Hematopoietic multipotent progenitor cell treated with erythropoietin and hydrocortisone succinate and interleukin-3 and kit ligand, for 8 days (in vitro differentiated cells): ENCODE measurements around the gene CCNDBP1.
A peak's percentile ranks its signal among the peaks of the same experiment; 100 is the strongest.
"Not testable (repeated sequence)": the region's sequence is repeated elsewhere in the genome, so short reads cannot be mapped to it uniquely, and the experiment has no call there.

Experiments used
- DNase-seq: peaks from one replicate; pipeline ENCODE4 v3.0.0-alpha.2; 2015

Gene CCNDBP1, protein sequence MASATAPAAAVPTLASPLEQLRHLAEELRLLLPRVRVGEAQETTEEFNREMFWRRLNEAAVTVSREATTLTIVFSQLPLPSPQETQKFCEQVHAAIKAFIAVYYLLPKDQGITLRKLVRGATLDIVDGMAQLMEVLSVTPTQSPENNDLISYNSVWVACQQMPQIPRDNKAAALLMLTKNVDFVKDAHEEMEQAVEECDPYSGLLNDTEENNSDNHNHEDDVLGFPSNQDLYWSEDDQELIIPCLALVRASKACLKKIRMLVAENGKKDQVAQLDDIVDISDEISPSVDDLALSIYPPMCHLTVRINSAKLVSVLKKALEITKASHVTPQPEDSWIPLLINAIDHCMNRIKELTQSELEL

DNA sequence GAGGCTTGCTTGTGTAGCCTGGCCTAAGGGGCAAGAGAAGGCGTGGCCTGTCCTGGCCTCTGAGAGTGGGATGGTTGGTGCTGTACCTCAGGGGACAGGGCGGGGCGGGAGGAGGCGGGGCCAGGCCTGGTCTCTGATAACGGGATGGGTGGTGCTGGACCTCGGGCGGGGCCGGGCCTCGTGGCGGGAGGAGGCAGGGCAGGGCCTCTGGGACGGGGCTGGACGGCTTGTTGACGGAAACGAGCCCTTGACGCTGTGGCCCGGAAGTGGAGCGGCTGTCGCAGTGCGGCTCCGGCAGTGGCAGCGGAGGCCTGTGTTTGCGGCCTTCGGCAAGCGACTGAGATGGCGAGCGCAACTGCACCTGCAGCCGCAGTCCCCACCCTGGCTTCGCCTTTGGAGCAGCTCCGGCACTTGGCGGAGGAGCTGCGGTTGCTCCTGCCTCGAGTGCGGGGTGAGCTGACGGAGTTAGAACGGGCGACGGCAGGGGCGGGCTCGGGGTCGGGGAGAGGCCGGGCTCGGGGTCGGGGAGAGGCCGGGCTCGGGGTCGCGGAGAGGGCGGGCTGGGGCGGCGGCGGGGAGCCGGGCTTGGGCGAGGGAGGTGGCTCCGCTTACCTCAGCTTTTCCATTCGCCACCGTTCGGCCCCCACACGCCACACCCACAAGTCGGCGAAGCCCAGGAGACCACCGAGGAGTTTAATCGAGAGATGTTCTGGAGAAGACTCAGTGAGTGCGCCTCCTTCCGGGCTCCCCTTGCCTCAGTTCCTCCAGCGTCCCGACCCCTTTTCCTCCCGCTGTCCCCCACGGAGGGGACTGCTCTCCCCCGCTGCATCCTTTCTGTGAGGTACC, at the start of gene CCNDBP1:
CCNDBP1 (plus strand) TSS at position 247 of the 846 bp plus-strand sequence; CDS start at position 343, 96 bp downstream.
- DNase-seq: peak; percentile 96

DNA sequence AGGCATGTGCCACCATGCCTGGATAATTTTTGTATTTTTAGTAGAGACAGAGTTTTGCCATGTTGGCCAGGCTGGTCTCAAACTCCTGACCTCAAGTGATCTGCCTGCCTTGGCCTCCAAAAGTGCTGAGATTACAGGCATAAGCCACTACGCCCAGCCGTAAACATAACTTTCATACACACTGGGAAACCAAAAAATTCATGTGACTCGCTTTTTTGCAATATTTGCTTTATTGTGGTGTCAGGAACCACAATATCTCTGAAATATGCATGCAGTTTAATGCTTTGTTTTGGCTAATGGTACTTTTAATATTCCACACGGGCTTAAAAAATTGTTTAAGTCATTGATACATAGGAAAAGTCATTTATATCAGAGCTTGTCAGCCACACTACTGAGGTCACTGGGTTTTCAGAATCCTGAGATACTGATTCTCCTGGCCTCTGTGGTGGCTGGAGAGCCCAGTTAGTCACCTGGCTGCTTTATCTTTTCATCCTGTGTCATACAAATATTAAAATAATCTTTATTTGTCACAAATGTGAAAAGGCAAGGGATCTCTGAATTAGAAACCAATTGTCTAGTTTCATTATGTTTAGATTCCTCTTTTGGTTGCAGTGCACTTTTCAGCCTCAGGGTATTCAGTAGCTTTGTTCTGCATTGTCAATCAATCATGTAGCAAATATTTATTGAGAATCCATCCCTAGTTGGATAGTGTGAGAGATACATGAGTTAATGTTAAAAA, 41.8 kb upstream of the CCNDBP1 start:
- no peak for DNase-seq

DNA sequence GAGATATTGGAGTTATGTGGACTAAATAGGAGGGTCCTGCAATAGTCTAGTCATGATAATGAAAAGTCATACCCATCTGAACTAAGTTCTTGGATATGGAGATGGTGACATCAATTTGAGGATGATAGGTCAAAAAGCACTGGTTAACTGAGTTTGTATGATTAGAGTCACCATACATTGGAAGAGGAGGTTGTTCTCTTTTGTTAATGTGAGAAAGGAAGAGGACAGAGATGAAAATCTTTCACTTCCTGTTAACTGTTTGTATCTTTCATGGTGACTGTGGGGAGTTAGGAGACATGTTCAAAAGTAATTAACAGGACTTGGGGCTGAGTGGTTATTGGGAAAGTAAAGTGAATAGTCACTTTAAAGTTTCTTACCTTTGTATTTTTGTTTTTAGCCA, 40.7 kb upstream of the CCNDBP1 start:
- no peak for DNase-seq

DNA sequence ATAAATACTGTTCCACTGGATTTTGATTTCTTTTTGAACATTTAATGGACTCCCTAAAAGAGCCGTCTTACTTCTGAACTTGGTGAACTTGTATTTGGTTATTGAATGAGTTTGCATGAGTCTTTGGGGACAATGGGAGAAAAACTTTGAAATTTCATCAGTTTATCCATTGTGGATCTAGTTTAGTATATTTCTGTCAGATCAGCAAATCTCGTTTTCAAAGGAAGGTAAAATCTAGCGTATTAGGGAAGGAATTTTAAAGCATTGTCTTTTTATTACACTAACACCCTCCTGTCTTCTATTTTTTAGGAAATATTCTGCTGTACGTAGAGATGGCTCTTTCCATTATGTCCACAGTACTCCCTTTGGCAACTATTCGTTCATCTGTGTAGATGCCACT, 39.0 kb upstream of the CCNDBP1 start:
- DNase-seq: no peak

DNA sequence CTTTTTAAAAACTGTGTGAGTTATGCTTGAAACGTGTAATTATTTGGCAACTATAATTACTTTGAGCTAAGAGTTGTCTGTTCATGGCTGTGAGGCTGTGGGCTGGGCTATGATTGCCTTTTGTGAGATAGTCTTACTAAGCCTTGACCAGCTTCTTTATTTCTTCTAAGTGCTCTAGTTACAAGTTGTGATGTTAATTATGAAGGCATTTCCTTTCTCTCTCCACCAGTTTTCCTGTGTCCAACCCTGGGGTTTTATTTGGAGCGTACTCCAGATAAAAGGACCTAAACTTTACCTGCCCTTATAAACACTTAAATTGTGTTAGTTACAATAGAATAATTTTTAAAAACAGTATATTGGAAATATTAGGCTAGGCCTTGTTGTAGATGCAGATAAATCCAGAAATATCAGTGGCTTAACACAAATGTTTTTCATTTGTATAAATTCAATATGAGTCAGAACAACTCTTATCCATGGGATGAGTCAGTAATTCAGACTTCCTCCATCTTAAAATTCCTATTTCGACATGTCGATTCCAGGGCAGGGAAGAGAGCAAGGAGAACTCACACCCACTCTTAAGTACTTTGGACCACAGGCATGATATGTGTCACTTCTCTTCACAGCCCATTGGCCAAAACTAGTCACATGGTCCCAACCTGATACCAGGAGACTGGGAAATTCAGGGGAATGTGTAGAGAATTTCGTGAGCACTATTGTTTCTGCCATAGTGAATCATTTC, 34.8 kb upstream of the CCNDBP1 start:
- DNase-seq: no peak

DNA sequence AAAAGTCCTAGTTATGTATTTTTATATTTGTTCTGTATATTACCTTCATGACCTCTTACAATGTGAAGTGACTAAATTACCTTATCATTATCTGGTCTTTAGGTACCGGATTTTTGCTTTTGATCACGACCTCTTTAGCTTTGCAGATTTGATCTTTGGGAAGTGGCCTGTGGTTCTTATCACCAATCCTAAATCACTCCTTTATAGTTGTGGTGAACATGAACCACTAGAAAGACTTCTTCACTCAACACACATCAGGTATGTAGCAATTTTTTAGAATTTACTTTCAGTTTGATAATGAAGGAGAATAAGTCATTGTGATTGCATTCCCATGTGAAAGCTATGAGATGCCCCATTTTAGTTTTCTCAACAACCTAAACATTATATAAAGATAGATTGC, 33.5 kb upstream of the CCNDBP1 start:
- DNase-seq: no peak

DNA sequence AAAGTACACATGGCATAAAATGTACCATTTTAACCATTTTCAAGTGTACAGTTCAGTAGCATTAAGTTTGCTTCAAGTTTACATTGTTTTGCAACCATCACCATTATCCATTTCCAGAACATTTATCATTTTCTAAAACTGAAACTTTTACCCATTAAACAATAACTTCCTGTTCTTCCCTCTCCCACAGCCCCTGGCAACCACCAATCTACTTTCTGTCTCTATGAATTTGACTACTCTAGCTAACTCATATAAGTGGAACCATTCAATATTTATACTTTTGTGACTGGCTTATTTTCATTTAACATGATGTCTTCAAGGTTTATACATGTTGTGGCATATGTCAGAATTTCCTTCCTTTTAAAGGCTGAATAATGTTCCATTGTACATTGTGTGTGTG, 31.9 kb upstream of the CCNDBP1 start:
- no peak for DNase-seq

DNA sequence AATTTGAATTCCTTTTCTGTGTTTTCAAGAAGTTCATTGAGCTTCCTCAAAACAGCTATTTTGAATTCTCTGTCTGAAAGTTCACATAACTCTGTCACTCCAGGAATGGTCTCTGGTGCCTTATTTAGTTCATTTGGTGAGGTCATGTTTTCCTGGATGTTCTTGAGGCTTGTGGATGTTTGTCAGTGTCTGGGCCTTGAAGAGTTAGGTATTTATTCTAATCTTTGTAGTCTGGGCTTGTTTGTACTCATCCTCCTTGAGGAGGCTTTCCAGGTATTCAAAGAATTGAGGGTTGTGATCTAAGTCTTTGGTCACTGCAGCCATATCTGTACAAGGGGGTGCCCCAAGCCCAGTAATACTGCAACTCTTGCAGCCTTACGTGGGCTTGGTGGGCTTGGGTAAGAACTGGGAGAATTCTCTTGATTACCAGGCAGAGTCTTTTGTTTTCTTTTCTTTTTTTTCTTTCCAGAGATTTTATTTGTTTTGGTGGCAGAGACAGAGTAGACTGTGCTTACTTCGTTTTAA, 19.3 kb upstream of the CCNDBP1 start:
- no peak for DNase-seq

DNA sequence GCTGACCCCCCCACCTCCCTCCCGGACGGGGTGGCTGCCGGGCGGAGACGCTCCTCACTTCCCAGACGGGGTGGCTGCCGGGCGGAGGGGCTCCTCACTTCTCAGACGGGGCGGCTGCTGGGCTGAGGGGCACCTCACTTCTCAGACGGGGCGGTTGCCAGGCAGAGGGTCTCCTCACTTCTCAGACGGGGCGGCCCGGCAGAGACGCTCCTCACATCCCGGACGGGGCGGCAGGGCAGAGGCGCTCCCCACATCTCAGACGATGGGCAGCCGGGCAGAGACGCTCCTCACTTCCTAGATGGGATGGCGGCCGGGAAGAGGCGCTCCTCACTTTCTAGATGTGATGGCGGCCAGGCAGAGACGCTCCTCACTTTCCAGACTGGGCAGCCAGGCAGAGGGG, 17.9 kb upstream of the CCNDBP1 start:
- not testable (repeated sequence) for DNase-seq

DNA sequence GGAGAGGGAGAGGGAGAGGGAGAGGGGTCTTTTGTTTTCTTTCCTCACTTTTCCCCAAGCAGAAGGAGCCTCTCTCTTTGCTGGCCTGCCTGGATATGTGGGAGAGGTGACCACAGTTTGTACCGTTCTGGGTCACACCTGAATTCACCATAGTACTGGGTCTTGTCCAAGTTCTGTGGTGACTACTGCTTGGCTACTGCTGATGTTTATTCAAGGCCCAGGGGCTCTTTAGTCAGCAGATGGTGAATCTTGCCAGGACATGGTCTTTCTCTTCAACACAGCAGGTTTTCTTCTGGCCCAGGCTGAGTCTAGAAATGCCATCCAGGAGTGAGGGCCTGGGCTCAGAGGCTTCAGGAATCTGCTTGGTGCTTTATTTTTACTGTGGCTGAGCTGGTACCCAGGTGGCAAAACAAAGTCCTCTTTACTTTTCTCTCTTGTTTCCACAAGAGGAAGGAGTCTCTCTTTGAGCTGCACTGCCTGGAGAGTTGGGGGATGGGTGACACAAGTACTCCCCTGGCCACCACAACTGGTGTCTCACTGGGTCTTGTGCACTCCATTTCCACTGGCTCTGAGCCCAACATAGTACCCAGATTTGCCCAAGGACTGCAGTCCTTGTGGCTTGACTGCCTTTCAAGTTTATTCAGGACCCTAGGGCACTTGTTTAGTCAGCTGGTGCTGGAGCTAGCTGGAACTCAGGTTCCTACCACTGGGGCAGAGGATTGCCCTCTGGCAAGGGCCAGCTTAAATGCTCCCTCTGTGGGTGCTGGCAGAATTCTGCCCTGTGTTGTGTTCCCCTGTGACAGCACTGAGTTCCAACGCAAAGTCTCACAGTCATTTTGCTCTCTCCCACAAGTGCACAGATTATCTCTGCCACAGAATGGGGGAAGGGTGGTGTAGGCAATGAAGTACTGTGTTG, 16.8 kb upstream of the CCNDBP1 start:
- no peak for DNase-seq

DNA sequence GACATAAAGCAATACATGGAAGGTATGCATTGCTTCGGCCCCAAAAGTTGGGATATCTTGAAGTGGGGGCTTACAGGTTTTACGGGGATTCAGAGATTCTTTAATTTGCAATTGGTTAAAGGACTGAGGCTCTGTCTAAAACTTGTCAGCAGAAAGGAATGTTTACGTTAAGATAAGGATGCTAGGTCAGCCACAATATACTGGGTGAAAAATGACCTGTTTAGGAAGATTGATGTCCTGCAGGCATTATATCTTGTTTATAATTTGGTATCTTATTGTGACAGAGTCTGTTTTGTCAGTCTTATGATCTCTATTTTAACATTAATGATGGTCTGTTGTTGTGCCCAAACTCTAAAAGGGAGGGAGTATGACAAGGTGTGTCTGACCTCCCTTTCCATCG, 15.3 kb upstream of the CCNDBP1 start:
- DNase-seq: no peak

DNA sequence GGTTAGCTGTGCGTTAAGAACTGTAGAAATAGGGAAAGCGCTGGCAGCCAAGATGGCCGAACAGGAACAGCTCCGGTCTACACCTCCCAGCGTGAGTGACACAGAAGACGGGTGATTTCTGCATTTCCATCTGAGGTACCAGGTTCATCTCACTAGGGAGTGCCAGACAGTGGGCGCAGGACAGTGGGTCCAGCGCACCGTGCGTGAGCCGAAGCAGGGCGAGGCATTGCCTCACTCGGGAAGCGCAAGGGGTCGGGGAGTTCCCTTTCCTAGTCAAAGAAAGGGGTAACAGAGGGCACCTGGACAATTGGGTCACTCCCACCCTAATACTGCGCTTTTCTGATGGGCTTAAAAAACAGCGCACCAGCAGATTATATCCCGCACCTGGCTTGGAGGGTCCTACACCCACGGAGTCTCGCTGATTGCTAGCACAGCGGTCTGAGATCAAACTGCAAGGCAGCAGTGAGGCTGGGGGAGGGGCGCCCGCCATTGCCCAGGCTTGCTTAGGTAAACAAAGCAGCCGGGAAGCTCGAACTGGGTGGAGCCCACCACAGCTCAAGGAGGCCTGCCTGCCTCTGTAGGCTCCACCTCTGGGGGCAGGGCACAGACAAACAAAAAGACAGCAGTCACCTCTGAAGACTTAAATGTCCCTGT, 9.4 kb upstream of the CCNDBP1 start:
- not testable (repeated sequence) for DNase-seq

DNA sequence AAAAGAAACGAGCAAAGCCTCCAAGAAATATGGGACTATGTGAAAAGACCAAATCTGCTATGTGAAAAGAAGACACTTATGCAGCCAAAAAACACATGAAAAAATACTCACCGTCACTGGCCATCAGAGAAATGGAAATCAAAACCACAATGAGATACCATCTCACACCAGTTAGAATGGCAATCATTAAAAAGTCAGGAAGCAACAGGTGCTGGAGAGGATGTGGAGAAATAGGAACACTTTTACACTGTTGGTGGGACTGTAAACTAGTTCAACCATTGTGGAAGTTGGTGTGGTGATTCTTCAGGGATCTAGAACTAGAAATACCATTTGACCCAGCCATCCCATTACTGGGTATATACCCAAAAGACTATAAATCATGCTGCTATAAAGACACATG, 8.1 kb upstream of the CCNDBP1 start:
- DNase-seq: not testable (repeated sequence)

DNA sequence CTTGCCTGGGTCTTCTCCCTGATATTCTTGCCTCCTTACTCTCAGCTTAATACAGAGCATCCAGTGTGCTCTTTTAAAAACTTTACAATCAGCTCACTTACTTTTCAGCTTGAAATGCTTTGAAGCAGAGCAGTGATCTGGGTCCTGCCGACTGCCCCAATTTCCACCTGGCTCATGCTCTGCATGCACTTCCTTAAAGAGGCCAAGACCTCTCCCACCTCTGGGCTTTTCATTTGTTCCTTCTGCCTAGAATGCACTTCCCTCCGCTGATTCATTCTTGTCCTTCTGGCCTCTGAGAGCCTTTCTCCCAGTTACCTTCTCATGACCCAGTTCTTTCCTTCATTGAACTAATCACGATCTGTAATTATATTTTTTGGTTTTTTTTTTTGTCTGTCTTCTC, 1.9 kb upstream of the CCNDBP1 start:
- DNase-seq: no peak

DNA sequence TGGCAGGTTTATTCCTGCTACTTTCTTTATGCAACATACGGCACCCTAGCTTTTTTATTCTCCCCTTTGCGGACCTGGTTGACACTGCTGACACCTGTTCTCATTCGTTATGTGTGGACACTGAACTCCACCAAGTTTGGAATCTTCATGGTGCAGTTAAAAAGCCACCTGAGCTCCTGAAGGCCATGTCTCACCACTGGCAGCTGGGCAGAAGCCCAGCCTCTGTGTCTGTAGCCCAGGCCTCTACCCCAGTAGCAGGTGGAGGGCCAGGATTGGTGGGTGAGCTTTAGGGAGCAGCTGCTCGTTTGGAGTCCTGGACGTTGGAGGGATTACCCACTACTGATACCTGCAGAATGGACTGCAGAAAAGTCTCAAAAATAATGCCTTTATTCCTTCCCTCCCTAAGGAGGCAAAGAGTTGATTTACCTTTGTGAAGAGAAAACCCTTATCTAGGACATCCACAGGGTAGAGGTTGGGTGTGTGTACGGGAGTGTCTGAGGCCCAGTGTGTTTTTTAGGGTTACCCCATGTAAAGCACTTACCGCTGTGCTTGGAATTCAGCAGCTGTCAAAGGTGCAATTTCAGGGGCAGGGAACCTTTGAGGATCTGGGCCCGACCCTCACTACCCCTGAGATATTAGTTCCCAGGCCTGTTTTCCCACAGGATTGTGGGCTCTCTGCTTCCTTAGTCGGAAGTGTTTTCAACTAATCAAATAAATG, 637 bp upstream of the CCNDBP1 start:
- DNase-seq: peak; percentile 75

DNA sequence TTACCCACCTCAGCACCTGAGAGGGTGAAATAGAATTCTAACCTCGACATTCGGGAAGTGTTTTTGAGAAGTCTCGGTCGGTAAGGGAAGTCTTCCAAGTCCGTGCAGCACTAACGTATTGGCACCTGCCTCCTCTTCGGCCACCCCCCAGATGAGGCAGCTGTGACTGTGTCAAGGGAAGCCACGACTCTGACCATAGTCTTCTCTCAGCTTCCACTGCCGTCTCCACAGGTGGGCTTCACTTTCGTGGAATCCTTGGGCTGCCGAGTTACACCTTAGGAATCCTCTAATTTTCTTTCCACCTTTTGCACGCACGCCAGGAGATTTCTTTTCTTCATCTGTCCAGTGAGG, 775 bp downstream of the CCNDBP1 start:
- DNase-seq: no peak

DNA sequence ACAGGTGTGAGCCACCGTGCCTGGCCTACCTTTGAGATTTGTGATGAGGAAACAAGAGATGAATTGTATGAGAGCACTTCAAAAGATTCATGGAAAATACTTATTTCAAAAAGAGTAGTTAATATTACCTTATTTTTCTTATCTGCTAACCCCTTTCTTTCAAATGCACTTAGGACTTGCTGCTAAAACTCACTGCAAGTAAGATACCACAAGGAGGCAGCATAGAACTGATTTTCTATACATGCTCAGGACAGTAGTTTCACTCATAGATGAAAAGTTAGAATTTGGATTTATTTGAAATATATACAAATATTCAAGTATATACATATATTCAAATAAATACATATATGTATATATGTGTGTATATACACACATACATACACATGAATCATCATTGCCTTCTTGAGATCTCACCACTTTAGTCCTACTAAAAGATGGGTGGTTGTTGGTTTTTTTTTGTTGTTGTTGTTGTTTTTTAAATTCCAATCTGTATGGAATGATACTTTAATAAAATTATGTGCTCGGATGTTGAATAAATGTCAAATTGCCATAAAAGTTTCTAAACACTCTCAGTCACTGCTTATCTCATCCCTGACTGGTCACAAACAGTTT, 2.4 kb downstream of the CCNDBP1 start:
- peak; percentile 77 for DNase-seq

DNA sequence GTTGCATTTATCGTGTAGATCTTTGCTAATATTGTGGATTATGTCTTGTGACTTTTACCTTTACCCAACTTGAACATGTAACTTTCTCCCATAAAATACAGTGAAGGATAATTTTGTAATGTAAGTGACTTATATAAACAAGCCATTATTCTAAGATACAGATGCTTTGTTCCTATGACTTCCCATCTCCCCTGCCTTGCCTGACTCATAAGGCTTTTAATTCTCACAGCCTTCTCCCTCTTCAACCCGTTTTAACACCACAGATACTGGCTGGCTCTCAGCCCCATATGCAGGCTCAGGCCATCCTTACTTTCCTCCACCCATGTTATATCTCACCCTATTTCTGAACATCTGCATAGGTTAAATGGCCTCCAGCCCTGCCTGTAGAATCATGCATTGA, 4.1 kb downstream of the CCNDBP1 start:
- DNase-seq: peak; percentile 41

DNA sequence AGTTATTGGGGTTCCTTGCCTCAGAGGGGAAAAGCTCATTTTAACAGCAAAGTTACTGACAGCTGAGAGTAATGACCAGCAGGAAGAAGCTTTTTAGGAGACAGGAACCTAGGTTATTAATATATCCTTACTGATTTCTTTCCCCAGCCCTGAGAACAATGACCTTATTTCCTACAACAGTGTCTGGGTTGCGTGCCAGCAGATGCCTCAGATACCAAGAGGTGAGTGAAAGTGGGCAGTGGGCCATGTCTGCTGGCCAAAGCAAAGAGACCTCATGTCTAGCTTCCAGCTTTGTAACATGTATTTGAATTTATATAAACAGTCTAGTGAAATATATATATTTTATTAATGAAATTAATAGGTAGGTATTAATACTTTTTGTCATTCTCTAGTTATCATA, 5.0 kb downstream of the CCNDBP1 start:
- DNase-seq: no peak

DNA sequence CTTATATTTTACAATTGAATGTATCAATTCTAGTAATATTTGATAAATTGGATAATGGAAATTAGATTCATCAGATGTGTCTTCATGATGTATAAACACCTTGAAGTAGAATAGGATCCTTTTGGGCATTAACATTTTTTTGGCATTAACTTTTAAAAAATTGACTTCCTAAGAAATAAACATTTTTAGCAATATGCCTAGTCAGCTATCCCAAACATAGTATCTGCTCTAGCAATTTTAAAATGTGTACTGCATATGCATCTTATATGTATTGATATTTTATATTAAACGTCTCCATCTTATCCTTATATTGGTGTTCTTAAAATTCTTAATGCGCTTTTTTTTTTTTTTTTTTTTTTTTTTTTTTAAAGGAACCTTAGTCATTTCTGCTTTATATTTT, 8.5 kb downstream of the CCNDBP1 start:
- no peak for DNase-seq
